ES-I3 (cell line): Measurements from ENCODE around the gene CTSO.

Experiments used
- H3K36me3 ChIP-seq: 2 replicates; pipeline ENCODE4 v1.6.1; 2013; ENCODE audit warnings: mild to moderate bottlenecking, low read length, control low read depth, moderate library complexity; ENCODE audit not compliant: insufficient read depth
- H3K4me1 ChIP-seq: 2 replicates; pipeline ENCODE4 v1.6.1; 2013; ENCODE audit warnings: mild to moderate bottlenecking, control low read depth, low read length; ENCODE audit not compliant: insufficient read depth
- H3K9ac ChIP-seq: 2 replicates; pipeline ENCODE4 v1.6.1; 2013; ENCODE audit warnings: low read depth, mild to moderate bottlenecking, low read length, moderate library complexity
- H3K9me3 ChIP-seq: 2 replicates; pipeline ENCODE4 v1.6.1; 2013; ENCODE audit warnings: mild to moderate bottlenecking, low read length, moderate library complexity; ENCODE audit not compliant: control insufficient read depth, insufficient read depth

CTSO gene

GRCh38 chr4:155953151-155954117 is at the start of gene CTSO:
TSS of gene CTSO (minus strand) at chr4:155953866. CDS start at chr4:155953847, 19 bp downstream.
- no peaks in the 10 kb centered on the region for H3K36me3 ChIP-seq
- no peaks in the 10 kb centered on the region for H3K4me1 ChIP-seq
- H3K9me3 ChIP-seq: no peaks in the 10 kb centered on the region
- peak within 1 kb of the TSS; percentile 85 for H3K9ac ChIP-seq

GRCh38 chr4:156000491-156000890 is 46.8 kb upstream of the CTSO start:
- Histone ChIP-seq H3K9me3 (no peaks in the 10 kb centered on the region), H3K9ac (no peak overlapping the region), H3K36me3 (no peaks in the 10 kb centered on the region), H3K4me1 (peaks cover 3% of the 10 kb centered on the region)

- Histone ChIP-seq H3K9ac (no peak overlapping the region), H3K9me3 (no peaks in the 10 kb centered on the region), H3K36me3 (no peaks in the 10 kb centered on the region), H3K4me1 (peaks cover 3% of the 10 kb centered on the region)
Measured at GRCh38 chr4:155999725-156000124, 46.1 kb upstream of the CTSO start.

GRCh38 chr4:155995069-155995468 is 41.4 kb upstream of the CTSO start:
- Histone ChIP-seq H3K9ac (no peak overlapping the region), H3K4me1 (peaks cover 3% of the 10 kb centered on the region), H3K36me3 (no peaks in the 10 kb centered on the region), H3K9me3 (no peaks in the 10 kb centered on the region)

- Histone ChIP-seq H3K36me3 (no peaks in the 10 kb centered on the region), H3K9me3 (peaks cover 4% of the 10 kb centered on the region), H3K9ac (no peak overlapping the region), H3K4me1 (peaks cover 9% of the 10 kb centered on the region; the same call in 1 of the 2 replicates)
Measured at GRCh38 chr4:155984106-155984797, 30.6 kb upstream of the CTSO start.

GRCh38 chr4:155982736-155983385 is 29.2 kb upstream of the CTSO start:
- H3K9me3 ChIP-seq: peaks cover 7% of the 10 kb centered on the region
- H3K36me3 ChIP-seq: no peaks in the 10 kb centered on the region
- H3K9ac ChIP-seq: no peak overlapping the region
- H3K4me1 ChIP-seq: peaks cover 9% of the 10 kb centered on the region; the same call in 1 of the 2 replicates

GRCh38 chr4:155978810-155979209 is 25.1 kb upstream of the CTSO start:
- H3K9me3 ChIP-seq: peaks cover 11% of the 10 kb centered on the region
- peaks cover 20% of the 10 kb centered on the region for H3K4me1 ChIP-seq
- no peaks in the 10 kb centered on the region for H3K36me3 ChIP-seq
- H3K9ac ChIP-seq: no peak overlapping the region

GRCh38 chr4:155975511-155975910 is 21.8 kb upstream of the CTSO start:
- no peaks in the 10 kb centered on the region for H3K36me3 ChIP-seq
- H3K9ac ChIP-seq: no peak overlapping the region
- peaks cover 7% of the 10 kb centered on the region; the same call in 1 of the 2 replicates for H3K9me3 ChIP-seq
- peaks cover 11% of the 10 kb centered on the region for H3K4me1 ChIP-seq

- Histone ChIP-seq H3K4me1 (peaks cover 11% of the 10 kb centered on the region), H3K36me3 (no peaks in the 10 kb centered on the region), H3K9ac (no peak overlapping the region), H3K9me3 (peaks cover 7% of the 10 kb centered on the region; the same call in 1 of the 2 replicates)
Measured at GRCh38 chr4:155974996-155975395, 21.3 kb upstream of the CTSO start.

- Histone ChIP-seq H3K4me1 (peaks cover 11% of the 10 kb centered on the region), H3K9ac (no peak overlapping the region), H3K9me3 (0 out of 2 replicates have a peak, but pooled peaks cover 7% of the 10 kb centered on the region), H3K36me3 (no peaks in the 10 kb centered on the region)
Measured at GRCh38 chr4:155974476-155974749, 20.7 kb upstream of the CTSO start.

- no peaks in the 10 kb centered on the region for H3K36me3 ChIP-seq
- no peak overlapping the region for H3K9ac ChIP-seq
- H3K9me3 ChIP-seq: 0 out of 2 replicates have a peak, but pooled peaks cover 7% of the 10 kb centered on the region
- peaks cover 11% of the 10 kb centered on the region for H3K4me1 ChIP-seq
Measured at GRCh38 chr4:155973639-155974475, 20.2 kb upstream of the CTSO start.

- no peaks in the 10 kb centered on the region for H3K9me3 ChIP-seq
- peaks cover 11% of the 10 kb centered on the region for H3K4me1 ChIP-seq
- H3K9ac ChIP-seq: no peak overlapping the region
- H3K36me3 ChIP-seq: no peaks in the 10 kb centered on the region
Measured at GRCh38 chr4:155972098-155972497, 18.4 kb upstream of the CTSO start.

GRCh38 chr4:155966731-155967395 is 13.2 kb upstream of the CTSO start:
- Histone ChIP-seq H3K36me3 (no peaks in the 10 kb centered on the region), H3K9ac (no peak overlapping the region), H3K9me3 (no peaks in the 10 kb centered on the region)

More at GRCh38 chr4:155966731-155967395, 13.2 kb upstream of the CTSO start:
- H3K4me1 ChIP-seq: no peaks in the 10 kb centered on the region
